CD14-positive monocyte (primary cell): ENCODE measurements around the gene RPS14. TPM values are rescaled to one million over a fixed set of nuclear protein-coding genes. Genes with fewer than 3 reads are reported as not detected.

Source experiments
- DNase-seq, 3 donors: peaks; one replicate each; pipeline ENCODE4 v3.0.0-alpha.2; 2011 to 2022
- H2AFZ ChIP-seq: 2 replicates; pipeline ENCODE4 v1.6.0; 2012; ENCODE audit warnings: mild to moderate bottlenecking, low read depth, low read length, inconsistent platforms; ENCODE audit not compliant: insufficient read depth, poor library complexity, severe bottlenecking
- H3K27ac ChIP-seq, 2 donors: 1 replicate in 1 of 2; 2 replicates in 1 of 2; pipeline ENCODE4 v1.5.1; 2012 to 2013; ENCODE audit warnings: low read length in 2 of 2, control low read depth in 1 of 2, inconsistent platforms in 1 of 2, low read depth in 1 of 2, mild to moderate bottlenecking in 1 of 2
- H3K27me3 ChIP-seq, 2 donors: one replicate each; pipeline versions ENCODE4 v1.6.0 to v1.6.1; 2011 to 2013; ENCODE audit warnings: low read length in 2 of 2; ENCODE audit not compliant: control insufficient read depth in 2 of 2, insufficient read depth in 2 of 2
- H3K36me3 ChIP-seq, 2 donors: replicated peaks in 1 of 2; 1 replicate in 1 of 2; 2 replicates in 1 of 2; pipeline versions ENCODE4 v1.5.1 to v1.6.1; 2012 to 2013; ENCODE audit warnings: low read length in 2 of 2, control low read depth in 1 of 2, inconsistent platforms in 1 of 2, mild to moderate bottlenecking in 1 of 2; ENCODE audit not compliant: insufficient read depth in 2 of 2, control insufficient read depth in 1 of 2
- H3K4me1 ChIP-seq, 2 donors: 1 replicate in 1 of 2; 2 replicates in 1 of 2; pipeline versions ENCODE4 v1.5.1 to v1.6.1; 2012 to 2013; ENCODE audit warnings: low read length in 2 of 2, control low read depth in 1 of 2, inconsistent platforms in 1 of 2, mild to moderate bottlenecking in 1 of 2, moderate library complexity in 1 of 2; ENCODE audit not compliant: insufficient read depth in 2 of 2, control insufficient read depth in 1 of 2
- H3K4me2 ChIP-seq: replicated peaks from 2 replicates; pipeline ENCODE3; 2012; ENCODE audit warnings: low read length, moderate library complexity, mild to moderate bottlenecking; ENCODE audit not compliant: poor library complexity, severe bottlenecking; ENCODE audit errors: extremely low read depth
- H3K4me3 ChIP-seq, 3 experiments: fragments of 200-600 bp in 1 of 3; sonication (generic) in 1 of 3; replicated peaks in 1 of 3; 1 replicate in 2 of 3; 2 replicates in 1 of 3; pipeline ENCODE4 v1.5.1; 2011 to 2013; ENCODE audit warnings: low read length in 3 of 3, mild to moderate bottlenecking in 3 of 3, control low read depth in 2 of 3, low read depth in 2 of 3, inconsistent platforms in 1 of 3, moderate library complexity in 1 of 3
- H3K79me2 ChIP-seq: 2 replicates; pipeline ENCODE4 v1.6.0; 2012; ENCODE audit warnings: mild to moderate bottlenecking, control low read depth, inconsistent platforms, low read length, moderate library complexity; ENCODE audit not compliant: insufficient read depth
- H3K9ac ChIP-seq: 2 replicates; pipeline ENCODE4 v1.6.0; 2017; ENCODE audit warnings: low read length, mild to moderate bottlenecking; ENCODE audit not compliant: insufficient read depth, poor library complexity, severe bottlenecking
- H3K9me3 ChIP-seq, 2 donors: replicated peaks in 1 of 2; 1 replicate in 1 of 2; 2 replicates in 1 of 2; pipeline versions ENCODE4 v1.5.1 to v1.6.1; 2012 to 2013; ENCODE audit warnings: low read length in 2 of 2, control low read depth in 1 of 2; ENCODE audit not compliant: control insufficient read depth in 1 of 2, insufficient read depth in 1 of 2
- H4K20me1 ChIP-seq: 2 replicates; pipeline ENCODE4 v1.6.0; 2012; ENCODE audit warnings: mild to moderate bottlenecking, low read length, control low read depth, moderate library complexity; ENCODE audit not compliant: insufficient read depth
- H3K27ac Mint-ChIP-seq, 7 donors: one replicate each; pipeline ENCODE4 v1.8.0; 2020; ENCODE audit warnings: mild to moderate bottlenecking in 7 of 7, mixed read lengths in 7 of 7, moderate library complexity in 6 of 7, inconsistent platforms in 2 of 7
- H3K27me3 Mint-ChIP-seq, 3 donors: one replicate each; pipeline ENCODE4 v1.8.0; 2021 to 2022; ENCODE audit warnings: low read depth in 3 of 3, mild to moderate bottlenecking in 3 of 3, mixed read lengths in 3 of 3, moderate library complexity in 3 of 3, inconsistent platforms in 1 of 3
- H3K36me3 Mint-ChIP-seq, 2 donors: one replicate each; pipeline ENCODE4 v1.8.0; 2020; ENCODE audit warnings: mixed read lengths in 2 of 2, inconsistent platforms in 1 of 2, mild to moderate bottlenecking in 1 of 2
- H3K4me1 Mint-ChIP-seq: one replicate; pipeline ENCODE4 v1.8.0; 2020; ENCODE audit warnings: mild to moderate bottlenecking, mixed read lengths
- H3K4me3 Mint-ChIP-seq, 2 donors: one replicate each; pipeline ENCODE4 v1.8.0; 2020; ENCODE audit warnings: mild to moderate bottlenecking in 2 of 2, mixed read lengths in 2 of 2, moderate library complexity in 1 of 2
- H3K9me3 Mint-ChIP-seq, 7 donors: one replicate each; pipeline ENCODE4 v1.8.0; 2020 to 2022; ENCODE audit warnings: mixed read lengths in 7 of 7, mild to moderate bottlenecking in 6 of 7, moderate library complexity in 6 of 7, inconsistent platforms in 2 of 7
- CTCF ChIP-seq: fragments of 200-600 bp; IDR thresholded peaks from one replicate; pipeline ENCODE4 v1.8.0; 2022; ENCODE audit warnings: antibody characterized with exemption, mild to moderate bottlenecking
- WGBS: methylation state at CpG from one replicate; pipeline ENCODE4 v1.1.5; 2013; ENCODE audit warnings: missing lambda C conversion rate; ENCODE audit not compliant: insufficient coverage; 5-methylcytosine and 5-hydroxymethylcytosine counted together
- intact Hi-C, 2 donors: fragments of 100-400 bp; cut with micrococcal nuclease; formaldehyde crosslinking; loops; one replicate each; pipeline versions ENCODE4 v1.15.0 to v1.15.1; 2023
- polyA plus RNA-seq, 3 donors: library from polyadenylated mRNA; depleted of rRNA in 1 of 3; unstranded in 2 of 3; stranded (reverse) in 1 of 3; fragments of 300-500 nt in 2 of 3; fragments of >200 nt in 1 of 3; fragmentation: Illumina TruSeq in 2 of 3; gene quantifications; 1 replicate in 2 of 3; 2 replicates in 1 of 3; pipeline ENCODE4 v1.2.3, GENCODE V29; 2012 to 2021

The RPS14 gene
- polyA plus RNA-seq, 3 donors, result 2,768 to 4,675 (median 3,499) TPM

- Mint-ChIP-seq H3K4me1 (peaks cover 74% of the 10 kb centered on the region), H3K27me3 (no peaks in the 10 kb centered on the region), H3K27ac (peak overlapping the region in 3 of 7 donors; percentile 23 to 74 (median 26)), H3K9me3 (no peaks in the 10 kb centered on the region), H3K4me3 (no peak overlapping the region), H3K36me3 (peaks cover 64 to 78% of the 10 kb centered on the region in 2 donors)
- H3K36me3 ChIP-seq, result peaks cover 31 to 56% of the 10 kb centered on the region in 2 donors
- no peak overlapping the region for H3K4me3 ChIP-seq
- H3K9ac ChIP-seq, result no peak overlapping the region
- H3K79me2 ChIP-seq, result peaks cover 93% of the 10 kb centered on the region
- H2AFZ ChIP-seq, result no peak overlapping the region
- peak overlapping the region in 1 of 2 donors; percentile 48 for H3K27ac ChIP-seq
- no peak for DNase-seq
- no CpG with 5 or more reads among the region's 4 CpGs for WGBS
- no peak overlapping the region for H3K4me2 ChIP-seq
- no peaks in the 10 kb centered on the region for H3K27me3 ChIP-seq
- intact Hi-C loops, result no loop called here
- no peaks in the 10 kb centered on the region for H3K9me3 ChIP-seq
- H3K4me1 ChIP-seq, result peaks cover 19 to 23% of the 10 kb centered on the region in 2 donors
- TF ChIP-seq CTCF, result no peak
- H4K20me1 ChIP-seq, result peaks cover 84% of the 10 kb centered on the region
Observed at GRCh38 chr5:150496534-150496933, 47.0 kb upstream of the RPS14 start.

- Mint-ChIP-seq H3K4me1 (peaks cover 75% of the 10 kb centered on the region), H3K27me3 (no peaks in the 10 kb centered on the region), H3K4me3 (no peak overlapping the region), H3K36me3 (peaks cover 63 to 81% of the 10 kb centered on the region in 2 donors), H3K27ac (peak overlapping the region in 4 of 7 donors; percentile 30 to 74 (median 62)), H3K9me3 (no peaks in the 10 kb centered on the region)
- Histone ChIP-seq H3K27ac (peak overlapping the region in 1 of 2 donors; percentile 48), H3K4me1 (peaks cover 23 to 28% of the 10 kb centered on the region in 2 donors), H3K9ac (no peak overlapping the region), H2AFZ (no peak overlapping the region), H3K79me2 (peaks cover 93% of the 10 kb centered on the region), H3K4me3 (no peak overlapping the region), H3K27me3 (no peaks in the 10 kb centered on the region), H4K20me1 (peaks cover 84% of the 10 kb centered on the region), H3K4me2 (no peak overlapping the region), H3K9me3 (no peaks in the 10 kb centered on the region), H3K36me3 (peaks cover 29 to 56% of the 10 kb centered on the region in 2 donors)
- no peak for TF ChIP-seq CTCF
- intact Hi-C loops, result no loop called here
- 96% methylated on average over 3 of the region's 3 CpGs for WGBS
- DNase-seq, result no peak
Observed at GRCh38 chr5:150496098-150496497, 46.6 kb upstream of the RPS14 start.
